CD14-positive monocyte (primary cell): Measurements from ENCODE around the gene GPC5. TPM values are rescaled to one million over a fixed set of nuclear protein-coding genes. Genes with fewer than 3 reads are reported as not detected.

Experiments used
- DNase-seq, 3 donors: peaks; one replicate each; pipeline ENCODE4 v3.0.0-alpha.2; 2011 to 2022
- H2AFZ ChIP-seq: 2 replicates; pipeline ENCODE4 v1.6.0; 2012; ENCODE audit warnings: mild to moderate bottlenecking, low read depth, low read length, inconsistent platforms; ENCODE audit not compliant: insufficient read depth, poor library complexity, severe bottlenecking
- H3K27ac ChIP-seq, 2 donors: 1 replicate in 1 of 2; 2 replicates in 1 of 2; pipeline ENCODE4 v1.5.1; 2012 to 2013; ENCODE audit warnings: low read length in 2 of 2, control low read depth in 1 of 2, inconsistent platforms in 1 of 2, low read depth in 1 of 2, mild to moderate bottlenecking in 1 of 2
- H3K27me3 ChIP-seq, 2 donors: one replicate each; pipeline versions ENCODE4 v1.6.0 to v1.6.1; 2011 to 2013; ENCODE audit warnings: low read length in 2 of 2; ENCODE audit not compliant: control insufficient read depth in 2 of 2, insufficient read depth in 2 of 2
- H3K36me3 ChIP-seq, 2 donors: replicated peaks in 1 of 2; 1 replicate in 1 of 2; 2 replicates in 1 of 2; pipeline versions ENCODE4 v1.5.1 to v1.6.1; 2012 to 2013; ENCODE audit warnings: low read length in 2 of 2, control low read depth in 1 of 2, inconsistent platforms in 1 of 2, mild to moderate bottlenecking in 1 of 2; ENCODE audit not compliant: insufficient read depth in 2 of 2, control insufficient read depth in 1 of 2
- H3K4me1 ChIP-seq, 2 donors: 1 replicate in 1 of 2; 2 replicates in 1 of 2; pipeline versions ENCODE4 v1.5.1 to v1.6.1; 2012 to 2013; ENCODE audit warnings: low read length in 2 of 2, control low read depth in 1 of 2, inconsistent platforms in 1 of 2, mild to moderate bottlenecking in 1 of 2, moderate library complexity in 1 of 2; ENCODE audit not compliant: insufficient read depth in 2 of 2, control insufficient read depth in 1 of 2
- H3K4me2 ChIP-seq: replicated peaks from 2 replicates; pipeline ENCODE3; 2012; ENCODE audit warnings: low read length, moderate library complexity, mild to moderate bottlenecking; ENCODE audit not compliant: poor library complexity, severe bottlenecking; ENCODE audit errors: extremely low read depth
- H3K4me3 ChIP-seq, 3 experiments: fragments of 200-600 bp in 1 of 3; sonication (generic) in 1 of 3; replicated peaks in 1 of 3; 1 replicate in 2 of 3; 2 replicates in 1 of 3; pipeline ENCODE4 v1.5.1; 2011 to 2013; ENCODE audit warnings: low read length in 3 of 3, mild to moderate bottlenecking in 3 of 3, control low read depth in 2 of 3, low read depth in 2 of 3, inconsistent platforms in 1 of 3, moderate library complexity in 1 of 3
- H3K79me2 ChIP-seq: 2 replicates; pipeline ENCODE4 v1.6.0; 2012; ENCODE audit warnings: mild to moderate bottlenecking, control low read depth, inconsistent platforms, low read length, moderate library complexity; ENCODE audit not compliant: insufficient read depth
- H3K9ac ChIP-seq: 2 replicates; pipeline ENCODE4 v1.6.0; 2017; ENCODE audit warnings: low read length, mild to moderate bottlenecking; ENCODE audit not compliant: insufficient read depth, poor library complexity, severe bottlenecking
- H3K9me3 ChIP-seq, 2 donors: replicated peaks in 1 of 2; 1 replicate in 1 of 2; 2 replicates in 1 of 2; pipeline versions ENCODE4 v1.5.1 to v1.6.1; 2012 to 2013; ENCODE audit warnings: low read length in 2 of 2, control low read depth in 1 of 2; ENCODE audit not compliant: control insufficient read depth in 1 of 2, insufficient read depth in 1 of 2
- H4K20me1 ChIP-seq: 2 replicates; pipeline ENCODE4 v1.6.0; 2012; ENCODE audit warnings: mild to moderate bottlenecking, low read length, control low read depth, moderate library complexity; ENCODE audit not compliant: insufficient read depth
- H3K27ac Mint-ChIP-seq, 7 donors: one replicate each; pipeline ENCODE4 v1.8.0; 2020; ENCODE audit warnings: mild to moderate bottlenecking in 7 of 7, mixed read lengths in 7 of 7, moderate library complexity in 6 of 7, inconsistent platforms in 2 of 7
- H3K27me3 Mint-ChIP-seq, 3 donors: one replicate each; pipeline ENCODE4 v1.8.0; 2021 to 2022; ENCODE audit warnings: low read depth in 3 of 3, mild to moderate bottlenecking in 3 of 3, mixed read lengths in 3 of 3, moderate library complexity in 3 of 3, inconsistent platforms in 1 of 3
- H3K36me3 Mint-ChIP-seq, 2 donors: one replicate each; pipeline ENCODE4 v1.8.0; 2020; ENCODE audit warnings: mixed read lengths in 2 of 2, inconsistent platforms in 1 of 2, mild to moderate bottlenecking in 1 of 2
- H3K4me1 Mint-ChIP-seq: one replicate; pipeline ENCODE4 v1.8.0; 2020; ENCODE audit warnings: mild to moderate bottlenecking, mixed read lengths
- H3K4me3 Mint-ChIP-seq, 2 donors: one replicate each; pipeline ENCODE4 v1.8.0; 2020; ENCODE audit warnings: mild to moderate bottlenecking in 2 of 2, mixed read lengths in 2 of 2, moderate library complexity in 1 of 2
- H3K9me3 Mint-ChIP-seq, 7 donors: one replicate each; pipeline ENCODE4 v1.8.0; 2020 to 2022; ENCODE audit warnings: mixed read lengths in 7 of 7, mild to moderate bottlenecking in 6 of 7, moderate library complexity in 6 of 7, inconsistent platforms in 2 of 7
- CTCF ChIP-seq: fragments of 200-600 bp; IDR thresholded peaks from one replicate; pipeline ENCODE4 v1.8.0; 2022; ENCODE audit warnings: antibody characterized with exemption, mild to moderate bottlenecking
- WGBS: methylation state at CpG from one replicate; pipeline ENCODE4 v1.1.5; 2013; ENCODE audit warnings: missing lambda C conversion rate; ENCODE audit not compliant: insufficient coverage; 5-methylcytosine and 5-hydroxymethylcytosine counted together
- intact Hi-C, 2 donors: fragments of 100-400 bp; cut with micrococcal nuclease; formaldehyde crosslinking; loops; one replicate each; pipeline versions ENCODE4 v1.15.0 to v1.15.1; 2023
- polyA plus RNA-seq, 3 donors: library from polyadenylated mRNA; depleted of rRNA in 1 of 3; unstranded in 2 of 3; stranded (reverse) in 1 of 3; fragments of 300-500 nt in 2 of 3; fragments of >200 nt in 1 of 3; fragmentation: Illumina TruSeq in 2 of 3; gene quantifications; 1 replicate in 2 of 3; 2 replicates in 1 of 3; pipeline ENCODE4 v1.2.3, GENCODE V29; 2012 to 2021

Gene GPC5
- polyA plus RNA-seq, 3 donors: not detected

- H4K20me1 ChIP-seq: no peaks in the 10 kb centered on the region
- no peak overlapping the region for H3K4me3 Mint-ChIP-seq
- intact Hi-C loops: no loop called here
- H3K4me2 ChIP-seq: no peak overlapping the region
- no peaks in the 10 kb centered on the region for H3K79me2 ChIP-seq
- no peaks in the 10 kb centered on the region for H3K27me3 ChIP-seq
- H3K4me3 ChIP-seq: no peak overlapping the region
- no peaks in the 10 kb centered on the region for H3K36me3 Mint-ChIP-seq
- H3K9me3 ChIP-seq: peaks cover 6 to 10% of the 10 kb centered on the region in 2 donors
- no peaks in the 10 kb centered on the region for H3K4me1 Mint-ChIP-seq
- H3K27ac Mint-ChIP-seq: no peak overlapping the region
- no peaks in the 10 kb centered on the region for H3K27me3 Mint-ChIP-seq
- H3K9ac ChIP-seq: no peak overlapping the region
- H3K27ac ChIP-seq: no peak overlapping the region
- no peak overlapping the region for H2AFZ ChIP-seq
- peaks cover 0 to 7% (median 4%) of the 10 kb centered on the region in 7 donors for H3K9me3 Mint-ChIP-seq
- no peaks in the 10 kb centered on the region for H3K36me3 ChIP-seq
- TF ChIP-seq CTCF: no peak
- no peaks in the 10 kb centered on the region for H3K4me1 ChIP-seq
- WGBS: no CpG with 5 or more reads among the region's 2 CpGs
- no peak for DNase-seq
Observed at GRCh38 chr13:92842145-92842544, 1443.7 kb downstream of the GPC5 start.

- H3K27ac Mint-ChIP-seq: no peak overlapping the region
- Histone ChIP-seq H3K79me2 (no peaks in the 10 kb centered on the region), H3K4me3 (no peak overlapping the region), H3K27ac (no peak overlapping the region), H3K9ac (no peak overlapping the region), H3K27me3 (no peaks in the 10 kb centered on the region), H3K9me3 (peaks cover 3% of the 10 kb centered on the region in 2 donors), H4K20me1 (no peaks in the 10 kb centered on the region), H3K36me3 (no peaks in the 10 kb centered on the region), H3K4me1 (no peaks in the 10 kb centered on the region), H3K4me2 (no peak overlapping the region), H2AFZ (no peak overlapping the region)
- H3K36me3 Mint-ChIP-seq: no peaks in the 10 kb centered on the region
- no peak overlapping the region for H3K4me3 Mint-ChIP-seq
- intact Hi-C loops: no loop called here
- peaks cover 0 to 8% (median 2%) of the 10 kb centered on the region in 7 donors for H3K9me3 Mint-ChIP-seq
- DNase-seq: no peak
- no peaks in the 10 kb centered on the region for H3K4me1 Mint-ChIP-seq
- no peaks in the 10 kb centered on the region for H3K27me3 Mint-ChIP-seq
- no peak for TF ChIP-seq CTCF
- no CpG with 5 or more reads among the region's 4 CpGs for WGBS
Observed at GRCh38 chr13:92843549-92843948, 1445.1 kb downstream of the GPC5 start.
